Endodermal cell (in vitro differentiated cells): ENCODE measurements around the gene PHKB. TPM values are rescaled to one million over a fixed set of nuclear protein-coding genes. Genes with fewer than 3 reads are reported as not detected.

ENCODE experiments used
- DNase-seq: peaks from one replicate; pipeline ENCODE4 v3.0.0-alpha.2; 2017
- H3K27ac ChIP-seq: 2 replicates; pipeline ENCODE4 v1.5.1; 2013; ENCODE audit warnings: mild to moderate bottlenecking, low read depth, low read length, moderate library complexity
- H3K27me3 ChIP-seq: 2 replicates; pipeline ENCODE4 v1.6.1; 2013; ENCODE audit warnings: mild to moderate bottlenecking, low read length, moderate library complexity; ENCODE audit not compliant: insufficient read depth, control insufficient read depth, poor library complexity, severe bottlenecking
- H3K36me3 ChIP-seq: 2 replicates; pipeline ENCODE4 v1.7.0; 2013; ENCODE audit warnings: mild to moderate bottlenecking, low read length, moderate library complexity; ENCODE audit not compliant: control insufficient read depth, insufficient read depth
- H3K4me1 ChIP-seq: one replicate; pipeline ENCODE4 v1.7.0; 2013; ENCODE audit warnings: low read length; ENCODE audit not compliant: control insufficient read depth, insufficient read depth
- H3K4me3 ChIP-seq: 2 replicates; pipeline ENCODE4 v1.5.1; 2013; ENCODE audit warnings: mild to moderate bottlenecking, low read length, moderate library complexity
- H3K9ac ChIP-seq: 2 replicates; pipeline ENCODE4 v1.6.1; 2013; ENCODE audit warnings: mild to moderate bottlenecking, low read length, moderate library complexity; ENCODE audit not compliant: poor library complexity, severe bottlenecking; ENCODE audit errors: extremely low read depth
- H3K9me3 ChIP-seq: 2 replicates; pipeline ENCODE4 v1.6.1; 2013; ENCODE audit warnings: mild to moderate bottlenecking, low read length, moderate library complexity; ENCODE audit not compliant: control insufficient read depth
- H3K27ac Mint-ChIP-seq: 2 replicates; pipeline ENCODE4 v1.8.0; 2020; ENCODE audit warnings: mixed read lengths
- H3K27me3 Mint-ChIP-seq: 2 replicates; pipeline ENCODE4 v1.8.0; 2021; ENCODE audit warnings: mild to moderate bottlenecking, mixed read lengths; ENCODE audit not compliant: insufficient read depth
- H3K36me3 Mint-ChIP-seq: 2 replicates; pipeline ENCODE4 v1.8.0; 2020; ENCODE audit warnings: low read depth, mixed read lengths
- H3K4me1 Mint-ChIP-seq: 2 replicates; pipeline ENCODE4 v1.8.0; 2020; ENCODE audit warnings: mixed read lengths
- H3K4me3 Mint-ChIP-seq: 2 replicates; pipeline ENCODE4 v1.8.0; 2020; ENCODE audit warnings: mild to moderate bottlenecking, moderate library complexity, mixed read lengths
- H3K9me3 Mint-ChIP-seq: 2 replicates; pipeline ENCODE4 v1.8.0; 2020; ENCODE audit warnings: mild to moderate bottlenecking, mixed read lengths
- CTCF ChIP-seq: fragments of 200-600 bp; sonication (generic); conservative IDR thresholded peaks from 2 replicates; pipeline ENCODE4 v1.5.0; 2021; ENCODE audit warnings: antibody characterized with exemption, mild to moderate bottlenecking
- WGBS, 2 experiments: methylation state at CpG; one replicate each; pipeline versions ENCODE4 v1.1.5 to v1.1.7; 2013; ENCODE audit warnings: missing lambda C conversion rate in 2 of 2, mixed read lengths in 1 of 2; ENCODE audit not compliant: insufficient coverage in 1 of 2, insufficient read length in 1 of 2; 5-methylcytosine and 5-hydroxymethylcytosine counted together
- total RNA-seq, 2 donors: library from RNA; stranded (reverse); fragmentation: NEBNext Ultra II Directional in 1 of 2; extraction: Animal tissue kit (Norgen Biotek cat#: 25700) in 1 of 2; gene quantifications; 2 replicates in 1 of 2; 3 replicates in 1 of 2; pipeline ENCODE4 v1.2.1, GENCODE V29; 2021

Gene PHKB
- total RNA-seq, 2 donors from 2014 or later = 51.0 to 71.8 TPM

- peaks cover 12% of the 10 kb centered on the region for H3K4me1 Mint-ChIP-seq
- DNase-seq = no peak
- no peak overlapping the region for H3K4me3 Mint-ChIP-seq
- H3K4me1 ChIP-seq = peaks cover 4% of the 10 kb centered on the region
- no peak overlapping the region for H3K4me3 ChIP-seq
- peaks cover 31% of the 10 kb centered on the region for H3K36me3 ChIP-seq
- no peaks in the 10 kb centered on the region for H3K27me3 Mint-ChIP-seq
- peaks cover 25% of the 10 kb centered on the region for H3K36me3 Mint-ChIP-seq
- no peak overlapping the region for H3K9ac ChIP-seq
- no peaks in the 10 kb centered on the region for H3K27me3 ChIP-seq
- no peak overlapping the region for H3K27ac Mint-ChIP-seq
- no peak overlapping the region for H3K27ac ChIP-seq
- TF ChIP-seq CTCF = no peak
- no peaks in the 10 kb centered on the region for H3K9me3 ChIP-seq
- H3K9me3 Mint-ChIP-seq = peaks cover 3% of the 10 kb centered on the region
Measured at GRCh38 chr16:47519037-47519436, 57.9 kb downstream of the PHKB start.

- Mint-ChIP-seq H3K36me3 (peaks cover 25% of the 10 kb centered on the region), H3K27me3 (no peaks in the 10 kb centered on the region), H3K27ac (no peak overlapping the region), H3K9me3 (peaks cover 3% of the 10 kb centered on the region), H3K4me3 (no peak overlapping the region), H3K4me1 (peaks cover 14% of the 10 kb centered on the region)
- TF ChIP-seq CTCF = no peak
- H3K27ac ChIP-seq = no peak overlapping the region
- no peak for DNase-seq
- H3K27me3 ChIP-seq = no peaks in the 10 kb centered on the region
- H3K4me1 ChIP-seq = peaks cover 4% of the 10 kb centered on the region
- H3K9ac ChIP-seq = no peak overlapping the region
- 83 to 91% methylated on average over 1 to 2 of the region's 3 CpGs for WGBS, 2 experiments
- no peaks in the 10 kb centered on the region for H3K9me3 ChIP-seq
- H3K36me3 ChIP-seq = peaks cover 31% of the 10 kb centered on the region
- H3K4me3 ChIP-seq = no peak overlapping the region
Measured at GRCh38 chr16:47519546-47519945, 58.4 kb downstream of the PHKB start.

- H3K4me3 Mint-ChIP-seq = no peak overlapping the region
Measured at GRCh38 chr16:47519996-47520679, 59.0 kb downstream of the PHKB start.

More at GRCh38 chr16:47519996-47520679, 59.0 kb downstream of the PHKB start:
- H3K27me3 Mint-ChIP-seq = no peaks in the 10 kb centered on the region
- no peak for DNase-seq
- Histone ChIP-seq H3K27me3 (no peaks in the 10 kb centered on the region), H3K4me1 (peaks cover 4% of the 10 kb centered on the region), H3K9me3 (no peaks in the 10 kb centered on the region), H3K36me3 (peaks cover 27% of the 10 kb centered on the region), H3K9ac (no peak overlapping the region), H3K27ac (no peak overlapping the region), H3K4me3 (no peak overlapping the region)
- no peak overlapping the region for H3K27ac Mint-ChIP-seq
- peaks cover 23% of the 10 kb centered on the region for H3K36me3 Mint-ChIP-seq
- TF ChIP-seq CTCF = no peak
- peaks cover 14% of the 10 kb centered on the region for H3K4me1 Mint-ChIP-seq
- H3K9me3 Mint-ChIP-seq = peaks cover 3% of the 10 kb centered on the region
- WGBS, 2 experiments = 94% methylated on average over 2 of the region's 2 CpGs; no CpG with 5 or more reads in 1 of the 2 experiments
